Upper lobe of left lung (tissue), 4 donors: ENCODE results near the gene KMO.

Source experiments
- CTCF ChIP-seq, 6 experiments: fragments of 450-650 bp in 4 of 6; fragments of 200-600 bp in 2 of 6; sonication (generic) in 2 of 6; IDR thresholded peaks; one replicate each; pipeline ENCODE4 v1.5.1; 2016 to 2019; ENCODE audit warnings: antibody characterized with exemption in 6 of 6
- EP300 ChIP-seq, 4 donors: sonication (generic); formaldehyde crosslinking; IDR thresholded peaks; one replicate each; pipeline ENCODE4 v1.5.1; 2017; ENCODE audit warnings: antibody characterized with exemption in 4 of 4, control low read depth in 2 of 4

- no peak for TF ChIP-seq EP300 (IDR thresholded peaks at IDR 0.05)
- peak in 3 of 6 experiments; percentile 11 to 46 (median 26) for TF ChIP-seq CTCF (IDR thresholded peaks at IDR 0.05)
Measured at GRCh38 chr1:241640149-241640866, 108.1 kb downstream of the KMO start, which contains the start of the genes CHML and OPN3.
